ENCODE measurements around the gene YAP1. TPM values are rescaled to one million over a fixed set of nuclear protein-coding genes. Genes with fewer than 3 reads are reported as not detected.

YAP1 gene
- polyA plus RNA-seq, 2 of the 4 experiments (the other 2 are of a cell fraction), result 40.4 to 48.0 TPM

- TF ChIP-seq PBX3 (IDR thresholded peaks at IDR 0.05), result no peak
Observed at GRCh38 chr11:102097186-102097585, 13.1 kb upstream of the YAP1 start (continued).

DNA sequence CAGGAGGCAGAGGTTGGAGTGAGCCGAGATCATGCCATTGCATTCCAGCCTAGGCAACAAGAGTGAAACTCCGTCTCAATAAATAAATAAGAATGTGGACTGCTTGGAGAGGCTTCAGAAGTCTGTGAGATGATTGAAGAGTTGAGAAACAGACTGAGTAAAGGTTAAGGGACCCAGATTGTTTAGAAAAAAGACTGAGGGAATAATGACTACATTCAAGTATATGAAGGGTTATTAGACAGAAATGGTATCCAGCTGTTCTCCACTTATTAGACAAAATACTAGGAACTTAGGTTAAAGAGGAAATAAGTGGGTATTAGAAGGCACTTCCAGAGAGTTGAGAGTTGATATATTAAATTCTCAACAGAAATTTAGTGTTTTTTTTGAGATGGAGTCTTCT lies 10.5 kb upstream of the YAP1 start:
- WGBS (ENCODE audit: missing lambda C conversion rate), result 87% methylated on average over 2 of the region's 2 CpGs
- POLR2A ChIA-PET, result no interaction called here
- H3K4me3 ChIP-seq, result no peak overlapping the region
- CTCF ChIA-PET, result no interaction called here
- ATAC-seq (no peak), FAIRE-seq (no peak), DNase-seq (ENCODE audit: low read depth in 1 of 2, low spot score in 1 of 2) (no peak)
- no peak overlapping the region for H3K27ac ChIP-seq
- H3K9me3 ChIP-seq, result no peaks in the 10 kb centered on the region
- no peak overlapping the region for H3K4me2 ChIP-seq
- no peak for TF ChIP-seq CHD2 (IDR thresholded peaks at IDR 0.05; ENCODE audit: low read length, partially characterized antibody)
- TF ChIP-seq ZNF302 (CRISPR knock-in tag; IDR thresholded peaks at IDR 0.05), result no peak
- TF ChIP-seq JUN (IDR thresholded peaks at IDR 0.05), result no peak
- TF ChIP-seq, protein P1, sequence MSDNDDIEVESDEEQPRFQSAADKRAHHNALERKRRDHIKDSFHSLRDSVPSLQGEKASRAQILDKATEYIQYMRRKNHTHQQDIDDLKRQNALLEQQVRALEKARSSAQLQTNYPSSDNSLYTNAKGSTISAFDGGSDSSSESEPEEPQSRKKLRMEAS (IDR thresholded peaks at IDR 0.05), result no peak
- no peak for TF ChIP-seq NPAS2 (CRISPR knock-in tag; IDR thresholded peaks at IDR 0.05; ENCODE audit: borderline replicate concordance)
- no peak for TF ChIP-seq HOXA7 (CRISPR knock-in tag; IDR thresholded peaks at IDR 0.05)
- no peak for TF ChIP-seq CBX8 (IDR thresholded peaks at IDR 0.05)
- no peak for TF ChIP-seq HOXB5 (CRISPR knock-in tag; IDR thresholded peaks at IDR 0.05)
- TF ChIP-seq HEYL (CRISPR knock-in tag; IDR thresholded peaks at IDR 0.05), result no peak
- no peak for TF ChIP-seq HOXB13 (CRISPR knock-in tag; IDR thresholded peaks at IDR 0.05; ENCODE audit: low read depth)
- TF ChIP-seq BHLHE40 (IDR thresholded peaks at IDR 0.05; ENCODE audit: low read depth, low read length), result no peak
- no peak for TF ChIP-seq CTCF (IDR thresholded peaks at IDR 0.05)
- TF ChIP-seq NFE2L2 (conservative IDR thresholded peaks at IDR 0.05; ENCODE audit: low read length), result no peak
- H3K4me1 ChIP-seq, result no peaks in the 10 kb centered on the region

DNA sequence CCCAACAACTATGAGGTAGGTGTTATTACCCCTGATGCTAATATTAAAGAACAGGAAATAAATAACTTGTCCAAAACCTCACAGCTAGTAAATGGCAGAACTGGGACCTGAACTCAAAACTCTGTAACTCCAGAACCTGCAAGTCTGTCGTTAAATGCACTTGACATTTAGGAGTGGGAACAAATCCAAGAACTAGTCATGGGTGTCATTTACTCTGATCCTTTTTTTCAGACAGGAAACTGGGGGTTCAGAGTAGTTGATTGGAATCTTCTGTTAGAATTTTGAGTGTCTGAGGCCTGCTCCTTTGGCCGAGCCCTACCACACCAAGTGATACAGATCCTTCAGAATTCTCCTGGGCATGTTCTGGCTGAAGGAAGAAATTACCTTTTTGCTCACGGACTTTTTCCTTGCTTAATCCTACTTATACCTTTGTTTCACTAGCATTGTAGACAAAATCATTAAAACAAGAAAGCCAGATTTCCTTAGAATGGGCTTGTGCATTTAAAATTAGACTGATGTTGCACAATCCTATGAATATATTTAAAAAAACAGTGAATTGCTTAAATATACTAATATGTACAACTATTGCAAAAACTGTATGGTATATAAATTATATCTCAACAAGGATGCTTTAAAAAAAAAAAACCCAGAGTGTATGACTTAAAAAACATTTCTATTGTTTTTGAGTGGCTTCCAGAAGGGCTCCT lies 1.4 kb upstream of the YAP1 start:
- TF ChIP-seq SREBF2 (IDR thresholded peaks at IDR 0.05) (no peak), ATOH8 (CRISPR knock-in tag; IDR thresholded peaks at IDR 0.05; ENCODE audit: low read depth) (no peak), HOXB13 (CRISPR knock-in tag; IDR thresholded peaks at IDR 0.05; ENCODE audit: low read depth) (no peak), PHF8 (IDR thresholded peaks at IDR 0.05; ENCODE audit: borderline replicate concordance, low read depth) (no peak)
- TF ChIP-seq, protein P2, sequence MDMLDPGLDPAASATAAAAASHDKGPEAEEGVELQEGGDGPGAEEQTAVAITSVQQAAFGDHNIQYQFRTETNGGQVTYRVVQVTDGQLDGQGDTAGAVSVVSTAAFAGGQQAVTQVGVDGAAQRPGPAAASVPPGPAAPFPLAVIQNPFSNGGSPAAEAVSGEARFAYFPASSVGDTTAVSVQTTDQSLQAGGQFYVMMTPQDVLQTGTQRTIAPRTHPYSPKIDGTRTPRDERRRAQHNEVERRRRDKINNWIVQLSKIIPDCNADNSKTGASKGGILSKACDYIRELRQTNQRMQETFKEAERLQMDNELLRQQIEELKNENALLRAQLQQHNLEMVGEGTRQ (IDR thresholded peaks at IDR 0.05), result no peak
- ChIA-PET POLR2A (interaction anchor here (1.2 kb wide), 1 partner anchor 160 kb away, joined by 3 read pairs; no protein-coding TSS in a partner anchor), CTCF (no interaction called here)
- FAIRE-seq (no peak), ATAC-seq (no peak), DNase-seq (ENCODE audit: low read depth in 1 of 2, low spot score in 1 of 2) (no peak)
- WGBS (ENCODE audit: missing lambda C conversion rate), result 76% methylated on average over 3 of the region's 3 CpGs
- Histone ChIP-seq H3K4me2 (peak overlapping the region; percentile 84), H3K27ac (peak overlapping the region; percentile 99), H3K4me3 (no peak overlapping the region; the same call in 2 of the 3 replicates), H3K4me1 (peaks cover 18% of the 10 kb centered on the region), H3K9me3 (no peaks in the 10 kb centered on the region)
